ENCODE measurements around the gene SPATA20.

DNA sequence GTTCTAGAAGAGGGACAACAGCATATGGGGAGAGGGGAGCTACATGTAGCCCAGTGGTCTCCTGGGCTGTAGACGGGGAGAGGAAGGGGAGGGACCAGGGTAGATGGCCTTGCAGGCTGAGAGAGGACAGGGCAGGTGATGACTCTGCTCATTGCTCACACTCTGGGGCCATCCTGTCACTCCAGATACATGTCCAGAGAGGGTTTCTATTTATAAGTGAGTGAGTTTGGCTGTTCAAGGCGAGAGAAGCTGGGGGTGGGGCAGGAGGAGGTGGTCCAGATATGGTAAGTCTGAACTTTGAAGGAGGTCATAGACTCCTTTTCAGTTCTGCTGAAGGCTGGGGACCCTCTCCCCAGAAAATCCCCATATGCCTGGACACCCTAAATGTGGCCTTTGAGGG is 35.8 kb downstream of the SPATA20 start:
- TF ChIP-seq, protein P1, sequence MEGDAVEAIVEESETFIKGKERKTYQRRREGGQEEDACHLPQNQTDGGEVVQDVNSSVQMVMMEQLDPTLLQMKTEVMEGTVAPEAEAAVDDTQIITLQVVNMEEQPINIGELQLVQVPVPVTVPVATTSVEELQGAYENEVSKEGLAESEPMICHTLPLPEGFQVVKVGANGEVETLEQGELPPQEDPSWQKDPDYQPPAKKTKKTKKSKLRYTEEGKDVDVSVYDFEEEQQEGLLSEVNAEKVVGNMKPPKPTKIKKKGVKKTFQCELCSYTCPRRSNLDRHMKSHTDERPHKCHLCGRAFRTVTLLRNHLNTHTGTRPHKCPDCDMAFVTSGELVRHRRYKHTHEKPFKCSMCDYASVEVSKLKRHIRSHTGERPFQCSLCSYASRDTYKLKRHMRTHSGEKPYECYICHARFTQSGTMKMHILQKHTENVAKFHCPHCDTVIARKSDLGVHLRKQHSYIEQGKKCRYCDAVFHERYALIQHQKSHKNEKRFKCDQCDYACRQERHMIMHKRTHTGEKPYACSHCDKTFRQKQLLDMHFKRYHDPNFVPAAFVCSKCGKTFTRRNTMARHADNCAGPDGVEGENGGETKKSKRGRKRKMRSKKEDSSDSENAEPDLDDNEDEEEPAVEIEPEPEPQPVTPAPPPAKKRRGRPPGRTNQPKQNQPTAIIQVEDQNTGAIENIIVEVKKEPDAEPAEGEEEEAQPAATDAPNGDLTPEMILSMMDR (IDR thresholded peaks at IDR 0.05; ENCODE audit: extremely low read depth in 1 of 2, insufficient read depth in 1 of 2, low read depth in 1 of 2, low read length in 2 of 2) = no peak
- TF ChIP-seq POLR2A (IDR thresholded peaks at IDR 0.05; ENCODE audit: low read depth, low read length) (no peak), FOS (IDR thresholded peaks at IDR 0.05; ENCODE audit: borderline replicate concordance, insufficient read depth, low read length) (no peak), POLR2AphosphoS5 (IDR thresholded peaks at IDR 0.05; ENCODE audit: insufficient read depth, low read depth, low read length) (no peak), EZH2 (IDR thresholded peaks at IDR 0.05; ENCODE audit: borderline replicate concordance, low read depth, low read length, severe bottlenecking) (no peak), MYC (IDR thresholded peaks at IDR 0.05; ENCODE audit: low read depth, low read length) (no peak), JUN (IDR thresholded peaks at IDR 0.05; ENCODE audit: borderline replicate concordance, insufficient read depth, insufficient read length, low read depth) (no peak)
- TF ChIP-seq, protein P2, sequence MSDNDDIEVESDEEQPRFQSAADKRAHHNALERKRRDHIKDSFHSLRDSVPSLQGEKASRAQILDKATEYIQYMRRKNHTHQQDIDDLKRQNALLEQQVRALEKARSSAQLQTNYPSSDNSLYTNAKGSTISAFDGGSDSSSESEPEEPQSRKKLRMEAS (IDR thresholded peaks at IDR 0.05; ENCODE audit: insufficient read depth, insufficient read length) = no peak

Measured in endothelial cell of umbilical vein (primary cell).